ENCODE data around the gene HMGXB4.

GRCh38 chr22:35220221-35220620 lies 37.1 kb upstream of the HMGXB4 start:
- TF ChIP-seq CTCF (conservative IDR thresholded peaks at IDR 0.05; ENCODE audit: low read depth in 2 of 2): no peak
- no peak for TF ChIP-seq EZH2 (IDR thresholded peaks at IDR 0.05; ENCODE audit: low read depth, unreplicated experiment)
- TF ChIP-seq EZH2phosphoT487 (IDR thresholded peaks at IDR 0.05; ENCODE audit: unreplicated experiment): no peak
- TF ChIP-seq POLR2AphosphoS5 (IDR thresholded peaks at IDR 0.05; ENCODE audit: low read depth): no peak
- no peak for TF ChIP-seq REST (IDR thresholded peaks at IDR 0.05; ENCODE audit: unreplicated experiment)
- no peak for TF ChIP-seq CREB1 (CRISPR knock-in tag; IDR thresholded peaks at IDR 0.05; ENCODE audit: low read depth)
- no peak for TF ChIP-seq ZNF114 (CRISPR knock-in tag; IDR thresholded peaks at IDR 0.05)
- TF ChIP-seq STAT1 (IDR thresholded peaks at IDR 0.05; ENCODE audit: unreplicated experiment): no peak
- TF ChIP-seq ETS1 (IDR thresholded peaks at IDR 0.05): no peak
- TF ChIP-seq JUNB (IDR thresholded peaks at IDR 0.05; ENCODE audit: unreplicated experiment): no peak
- TF ChIP-seq NANOG (IDR thresholded peaks at IDR 0.05; ENCODE audit: borderline replicate concordance): no peak
